GM10266 (cell line): ENCODE results near the gene NEDD8.
A peak's percentile ranks its signal among the peaks of the same experiment; 100 is the strongest.

Experiments used
- DNase-seq: peaks from one replicate; pipeline ENCODE4 v3.0.0; 2012; ENCODE audit errors: extremely low spot score
- TF ChIP-seq, protein P1 (sequence below): IDR thresholded peaks from 2 replicates; pipeline ENCODE4 v1.5.1; 2012; ENCODE audit warnings: mild to moderate bottlenecking, low read depth; ENCODE audit not compliant: control insufficient read depth, insufficient read depth; ENCODE audit errors: missing control alignments

Gene NEDD8

GRCh38 chr14:24243336-24243836, 11.2 kb upstream of the NEDD8 start:
- TF ChIP-seq, protein P1, sequence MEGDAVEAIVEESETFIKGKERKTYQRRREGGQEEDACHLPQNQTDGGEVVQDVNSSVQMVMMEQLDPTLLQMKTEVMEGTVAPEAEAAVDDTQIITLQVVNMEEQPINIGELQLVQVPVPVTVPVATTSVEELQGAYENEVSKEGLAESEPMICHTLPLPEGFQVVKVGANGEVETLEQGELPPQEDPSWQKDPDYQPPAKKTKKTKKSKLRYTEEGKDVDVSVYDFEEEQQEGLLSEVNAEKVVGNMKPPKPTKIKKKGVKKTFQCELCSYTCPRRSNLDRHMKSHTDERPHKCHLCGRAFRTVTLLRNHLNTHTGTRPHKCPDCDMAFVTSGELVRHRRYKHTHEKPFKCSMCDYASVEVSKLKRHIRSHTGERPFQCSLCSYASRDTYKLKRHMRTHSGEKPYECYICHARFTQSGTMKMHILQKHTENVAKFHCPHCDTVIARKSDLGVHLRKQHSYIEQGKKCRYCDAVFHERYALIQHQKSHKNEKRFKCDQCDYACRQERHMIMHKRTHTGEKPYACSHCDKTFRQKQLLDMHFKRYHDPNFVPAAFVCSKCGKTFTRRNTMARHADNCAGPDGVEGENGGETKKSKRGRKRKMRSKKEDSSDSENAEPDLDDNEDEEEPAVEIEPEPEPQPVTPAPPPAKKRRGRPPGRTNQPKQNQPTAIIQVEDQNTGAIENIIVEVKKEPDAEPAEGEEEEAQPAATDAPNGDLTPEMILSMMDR, result no peak
- DNase-seq, result no peak

DNA sequence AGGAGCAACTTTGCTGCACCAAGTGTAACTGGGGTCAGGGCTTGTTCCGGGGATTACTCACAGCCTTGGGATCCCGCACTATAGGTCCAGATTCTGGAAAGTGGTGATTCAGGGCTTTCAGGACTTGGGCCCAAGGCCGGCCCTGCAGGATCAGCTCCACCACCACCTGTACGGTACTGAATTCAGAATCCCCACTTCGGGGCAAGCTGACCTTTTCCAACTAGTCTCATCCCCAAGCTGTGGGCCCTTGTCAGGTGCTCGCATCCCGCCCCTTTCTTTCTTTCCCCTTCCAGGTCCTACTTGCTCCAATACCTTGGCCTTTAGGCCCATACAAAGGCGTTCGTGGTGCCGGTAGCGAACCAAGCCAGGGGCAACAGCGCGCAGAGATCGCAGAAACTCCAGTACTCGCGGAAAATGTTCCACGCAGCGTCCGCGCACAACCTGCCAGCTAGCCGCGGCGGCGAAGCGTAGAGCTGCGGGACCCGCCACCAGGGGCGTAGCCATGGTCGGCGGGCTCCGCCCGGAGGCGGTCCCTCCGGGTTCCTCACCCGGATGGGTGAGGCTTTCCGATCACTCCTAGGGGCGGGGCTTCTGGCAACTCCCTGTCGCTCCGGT, 9.8 kb upstream of the NEDD8 start:
- peak; percentile 89 for DNase-seq
- TF ChIP-seq, protein P1, result peak; percentile 10

- TF ChIP-seq, protein P1, result no peak
These were observed 8.1 kb upstream of the NEDD8 start for GRCh38 chr14:24240110-24240918.

GRCh38 chr14:24238527-24239037, 6.4 kb upstream of the NEDD8 start:
- TF ChIP-seq, protein P1, result no peak
- no peak for DNase-seq

More at GRCh38 chr14:24240110-24240918, 8.1 kb upstream of the NEDD8 start:
- DNase-seq, result no peak

- TF ChIP-seq, protein P1, result no peak
- DNase-seq, result no peak
These were observed 6.0 kb upstream of the NEDD8 start for GRCh38 chr14:24238123-24238522.

GRCh38 chr14:24237463-24237955, 5.3 kb upstream of the NEDD8 start:
- TF ChIP-seq, protein P1, result no peak
- no peak for DNase-seq
